ENCODE measurements around the gene AQP4.

AQP4 gene

GRCh38 chr18:26832302-26832701, 33.2 kb downstream of the AQP4 start:
- no peak for DNase-seq

DNA sequence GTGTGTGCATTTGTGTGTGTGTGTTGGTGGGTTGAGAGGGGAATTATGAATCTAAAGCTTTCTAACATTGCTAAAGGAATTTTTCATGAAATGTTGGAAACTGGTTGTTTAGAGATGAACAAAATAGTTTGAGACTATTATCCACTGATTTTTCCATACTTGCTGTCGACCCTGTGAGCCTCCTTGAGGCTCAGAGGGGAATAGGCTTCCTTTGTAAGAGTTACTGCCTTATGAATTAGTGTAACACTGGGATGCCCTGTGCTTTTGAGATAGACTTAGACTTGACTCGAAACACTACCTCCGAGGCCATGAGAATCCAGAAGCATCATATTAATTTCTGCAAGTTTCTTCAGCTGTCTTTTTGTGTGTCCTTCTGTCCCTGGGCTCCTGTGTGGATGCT, 37.9 kb downstream of the AQP4 start:
- no peak for DNase-seq

DNA sequence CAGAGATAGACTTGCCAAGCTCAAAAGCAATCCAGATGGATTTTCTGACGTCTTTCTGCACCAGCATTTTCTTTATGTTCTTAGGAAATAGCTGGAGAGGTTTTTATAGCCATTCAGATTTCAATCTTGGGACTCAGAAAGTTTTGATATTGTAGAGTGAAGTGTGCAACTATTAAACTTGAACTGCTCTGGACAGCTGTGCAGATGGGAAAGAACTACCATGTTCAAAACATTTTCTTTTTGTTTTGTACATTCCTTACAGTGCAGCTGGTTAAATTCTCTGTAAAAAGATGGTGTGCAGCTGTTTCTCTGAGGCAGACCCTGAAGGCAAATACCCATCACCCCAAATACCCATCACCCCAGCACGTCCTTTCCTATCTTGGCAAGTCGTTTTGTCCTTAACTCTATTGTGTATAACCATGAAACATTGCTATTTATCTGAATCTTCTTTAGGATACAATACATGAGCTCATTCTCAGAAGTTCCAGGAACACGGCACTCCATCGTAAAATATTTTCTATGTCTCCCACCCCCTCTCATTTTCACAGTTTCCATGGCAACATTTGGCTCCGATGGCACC, 38.8 kb downstream of the AQP4 start:
- no peak for DNase-seq

DNA sequence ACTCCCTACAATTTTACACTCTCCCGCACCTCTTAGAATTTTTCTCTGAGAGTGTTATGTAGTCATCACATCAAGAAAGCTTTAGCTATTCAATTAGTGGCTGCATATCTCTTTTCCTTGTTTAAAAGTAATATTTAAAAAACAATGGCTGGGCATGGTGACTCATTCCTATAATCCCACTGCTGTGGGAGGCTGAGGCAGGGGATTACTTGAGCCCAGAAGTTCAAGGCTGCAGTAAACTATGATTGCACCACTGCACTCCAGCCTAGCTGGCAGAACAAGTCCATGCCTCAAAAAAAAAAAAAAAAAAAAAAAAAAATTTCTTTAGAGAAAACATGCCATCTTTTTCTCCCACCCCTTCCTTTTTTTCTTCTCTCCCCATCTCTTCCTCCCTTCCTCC, 44.3 kb downstream of the AQP4 start:
- no peak for DNase-seq

DNA sequence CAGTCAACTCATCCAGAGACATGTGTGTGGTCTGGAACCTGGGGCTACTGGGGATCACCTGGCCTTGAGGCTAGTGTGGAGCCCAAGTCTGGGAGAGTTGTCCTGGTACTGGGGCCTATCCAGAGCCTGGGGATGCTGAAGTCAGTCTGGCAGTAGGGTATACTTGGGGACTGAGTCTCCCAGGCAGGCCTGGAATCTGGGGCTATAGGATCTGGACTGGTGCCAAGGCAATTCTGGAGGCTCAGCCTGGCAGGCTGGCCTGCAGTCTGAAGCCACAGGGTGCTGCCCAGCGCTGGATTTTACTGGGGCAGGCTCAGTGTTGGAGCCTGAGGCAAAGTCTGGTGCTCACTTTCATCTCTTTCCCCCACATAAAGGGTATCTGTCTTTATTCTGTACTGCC, 46.5 kb downstream of the AQP4 start:
- no peak for DNase-seq

- DNase-seq: no peak
Measured at GRCh38 chr18:26818461-26818860, 47.0 kb downstream of the AQP4 start.

DNA sequence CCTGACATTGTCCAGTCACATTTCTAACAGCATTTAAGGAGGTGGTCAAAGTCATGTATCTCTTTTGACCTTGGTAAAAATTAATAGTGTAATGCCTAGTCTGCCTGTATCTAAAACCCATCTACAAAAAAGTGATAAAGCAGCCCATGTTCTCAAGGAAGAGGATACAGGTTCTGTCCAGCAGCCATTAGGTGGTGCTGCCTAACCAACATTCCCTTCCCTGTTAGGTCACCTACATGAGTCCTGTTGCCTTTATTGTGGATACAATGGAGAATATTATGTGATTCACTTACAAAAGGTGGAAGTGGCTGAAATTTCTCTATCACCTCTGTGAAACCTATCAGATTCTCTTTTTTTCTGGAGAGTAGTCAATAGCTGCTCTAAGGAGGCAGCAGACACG, 52.5 kb downstream of the AQP4 start:
- no peak for DNase-seq

DNA sequence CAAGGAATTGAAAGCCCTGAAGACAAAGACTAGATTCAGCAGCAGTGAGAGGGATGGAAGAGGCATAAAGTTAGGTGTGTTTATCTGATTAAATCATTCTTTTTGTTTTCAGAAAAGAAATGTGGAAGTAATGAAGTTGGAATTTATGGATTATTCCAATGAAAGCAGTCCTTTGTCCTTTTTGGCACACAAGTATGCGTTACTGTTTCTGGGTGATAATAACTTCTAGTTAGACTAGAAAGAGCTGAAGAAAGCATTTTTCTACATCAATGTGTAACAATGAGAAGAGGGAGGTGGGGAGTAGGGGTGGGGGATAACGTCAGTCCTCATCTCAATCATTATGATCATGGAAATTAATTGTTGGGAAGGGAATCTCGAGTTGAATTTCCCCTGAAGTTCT, 53.0 kb downstream of the AQP4 start:
- no peak for DNase-seq

GRCh38 chr18:26809346-26809745, 56.2 kb downstream of the AQP4 start:
- DNase-seq: no peak

GRCh38 chr18:26806224-26806623, 59.3 kb downstream of the AQP4 start:
- no peak for DNase-seq

- DNase-seq: no peak
Measured at GRCh38 chr18:26804519-26804918, 61.0 kb downstream of the AQP4 start.

GRCh38 chr18:26803643-26804042, 61.9 kb downstream of the AQP4 start:
- DNase-seq: no peak

GRCh38 chr18:26802330-26803200, 62.9 kb downstream of the AQP4 start:
- no peak for DNase-seq

All from activated naive CD4-positive, alpha-beta T cell treated with anti-CD3 and anti-CD28 coated beads, Interleukin-2, amount 50 U/mL, for 16 hours (primary cell).